Measurements from ENCODE around the gene NRSN2. TPM values are rescaled to one million over a fixed set of nuclear protein-coding genes. Genes with fewer than 3 reads are reported as not detected.

The NRSN2 gene
- total RNA-seq, 2 donors from 2014 or later: 24.7 to 38.4 TPM

- Histone ChIP-seq H3K27ac (ENCODE audit: low read depth, low read length) (no peak overlapping the region), H3K36me3 (ENCODE audit: control insufficient read depth, insufficient read depth, low read length) (no peaks in the 10 kb centered on the region), H3K27me3 (ENCODE audit: control insufficient read depth, insufficient read depth, low read length, poor library complexity, severe bottlenecking) (peaks cover 20% of the 10 kb centered on the region), H3K4me1 (ENCODE audit: control insufficient read depth, insufficient read depth, low read length) (no peaks in the 10 kb centered on the region), H3K9me3 (ENCODE audit: control insufficient read depth, low read length) (no peaks in the 10 kb centered on the region), H3K4me3 (ENCODE audit: low read length) (no peak overlapping the region), H3K9ac (ENCODE audit: extremely low read depth, low read length, poor library complexity, severe bottlenecking) (no peak overlapping the region)
- Mint-ChIP-seq H3K27ac (no peak overlapping the region), H3K4me1 (peaks cover 4% of the 10 kb centered on the region), H3K9me3 (no peaks in the 10 kb centered on the region), H3K4me3 (no peak overlapping the region), H3K36me3 (ENCODE audit: low read depth) (no peaks in the 10 kb centered on the region), H3K27me3 (ENCODE audit: insufficient read depth) (peaks cover 39% of the 10 kb centered on the region)
- 89 to 92% methylated on average over 4 of the region's 5 CpGs for WGBS, 2 experiments (ENCODE audit: insufficient coverage in 1 of 2, insufficient read length in 1 of 2)
- TF ChIP-seq CTCF (conservative IDR thresholded peaks at IDR 0.05): no peak
- DNase-seq: no peak
Observed at GRCh38 chr20:378961-379336, 32.0 kb downstream of the NRSN2 start.

GRCh38 chr20:380763-381580 is 34.1 kb downstream of the NRSN2 start:
- Histone ChIP-seq H3K4me1 (ENCODE audit: control insufficient read depth, insufficient read depth, low read length) (no peaks in the 10 kb centered on the region), H3K9ac (ENCODE audit: extremely low read depth, low read length, poor library complexity, severe bottlenecking) (peak overlapping the region; percentile 1), H3K36me3 (ENCODE audit: control insufficient read depth, insufficient read depth, low read length) (no peaks in the 10 kb centered on the region), H3K9me3 (ENCODE audit: control insufficient read depth, low read length) (no peaks in the 10 kb centered on the region), H3K27me3 (ENCODE audit: control insufficient read depth, insufficient read depth, low read length, poor library complexity, severe bottlenecking) (peaks cover 20% of the 10 kb centered on the region), H3K27ac (ENCODE audit: low read depth, low read length) (no peak overlapping the region), H3K4me3 (ENCODE audit: low read length) (peak overlapping the region; percentile 60)
- peak; percentile 48 for TF ChIP-seq CTCF (conservative IDR thresholded peaks at IDR 0.05)
- no peaks in the 10 kb centered on the region for H3K36me3 Mint-ChIP-seq (ENCODE audit: low read depth)
- peaks cover 5% of the 10 kb centered on the region for H3K4me1 Mint-ChIP-seq
- no peak overlapping the region for H3K27ac Mint-ChIP-seq
- DNase-seq: peak; percentile 90
- peaks cover 32% of the 10 kb centered on the region for H3K27me3 Mint-ChIP-seq (ENCODE audit: insufficient read depth)
- H3K4me3 Mint-ChIP-seq: peak overlapping the region; percentile 60
- H3K9me3 Mint-ChIP-seq: no peaks in the 10 kb centered on the region
- 1 to 2% methylated on average over 30 to 90 of the region's 93 CpGs for WGBS, 2 experiments (ENCODE audit: insufficient coverage in 1 of 2, insufficient read length in 1 of 2)

DNA sequence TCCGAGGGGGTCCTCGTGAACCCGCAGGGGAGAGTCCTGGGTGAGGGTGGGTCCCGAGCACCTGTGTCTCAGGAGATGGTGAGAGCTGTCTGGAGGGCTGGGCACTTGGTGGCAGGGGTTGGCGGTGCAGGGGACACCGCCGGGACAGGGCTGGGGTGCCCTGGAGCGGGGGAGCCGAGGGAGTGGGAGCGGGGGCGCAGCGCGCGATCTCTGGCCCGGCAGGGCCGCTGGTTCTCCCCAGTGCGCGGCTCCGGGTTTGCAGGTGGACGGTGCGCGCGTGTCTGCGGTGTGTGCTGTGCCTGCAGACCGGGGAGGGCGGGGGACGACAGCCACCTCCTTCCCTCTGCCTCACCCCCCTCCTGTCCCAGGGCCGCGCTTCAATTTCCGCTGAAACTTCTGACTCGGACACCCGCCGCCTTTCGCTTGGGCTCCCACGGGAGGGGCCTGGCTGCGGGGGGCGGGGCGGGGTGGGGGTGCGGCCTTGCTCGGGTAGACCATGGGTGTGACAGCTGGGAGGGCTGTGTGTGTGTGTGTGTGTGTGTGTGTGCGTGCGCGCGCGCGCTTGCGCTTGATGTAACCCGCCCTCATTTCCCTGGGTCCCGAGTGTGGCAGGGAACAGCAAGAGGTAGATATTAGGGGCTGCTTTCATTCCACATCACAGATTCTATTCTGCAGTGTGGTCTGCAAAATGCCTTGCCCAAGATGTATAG is 34.8 kb downstream of the NRSN2 start:
- no peak overlapping the region for H3K27ac Mint-ChIP-seq
- no peak overlapping the region for H3K9ac ChIP-seq (ENCODE audit: extremely low read depth, low read length, poor library complexity, severe bottlenecking)
- H3K36me3 Mint-ChIP-seq (ENCODE audit: low read depth): no peaks in the 10 kb centered on the region
- no peaks in the 10 kb centered on the region for H3K4me1 ChIP-seq (ENCODE audit: control insufficient read depth, insufficient read depth, low read length)
- TF ChIP-seq CTCF (conservative IDR thresholded peaks at IDR 0.05): no peak
- no peaks in the 10 kb centered on the region for H3K9me3 Mint-ChIP-seq
- no peak overlapping the region for H3K27ac ChIP-seq (ENCODE audit: low read depth, low read length)
- peaks cover 20% of the 10 kb centered on the region for H3K27me3 ChIP-seq (ENCODE audit: control insufficient read depth, insufficient read depth, low read length, poor library complexity, severe bottlenecking)
- peaks cover 32% of the 10 kb centered on the region for H3K27me3 Mint-ChIP-seq (ENCODE audit: insufficient read depth)
- DNase-seq: peak; percentile 86
- H3K9me3 ChIP-seq (ENCODE audit: control insufficient read depth, low read length): no peaks in the 10 kb centered on the region
- peaks cover 5% of the 10 kb centered on the region for H3K4me1 Mint-ChIP-seq
- peak overlapping the region; percentile 60 for H3K4me3 ChIP-seq (ENCODE audit: low read length)
- 3 to 10% methylated on average over 7 to 44 of the region's 49 CpGs for WGBS, 2 experiments (ENCODE audit: insufficient coverage in 1 of 2, insufficient read length in 1 of 2)
- no peaks in the 10 kb centered on the region for H3K36me3 ChIP-seq (ENCODE audit: control insufficient read depth, insufficient read depth, low read length)
- peak overlapping the region; percentile 60 for H3K4me3 Mint-ChIP-seq

Measured in endodermal cell (in vitro differentiated cells).